GM10266 (cell line): ENCODE measurements around the gene SUGP2.

Experiments
- DNase-seq: peaks from one replicate; pipeline ENCODE4 v3.0.0; 2012; ENCODE audit errors: extremely low spot score
- CTCF ChIP-seq: IDR thresholded peaks from 2 replicates; pipeline ENCODE4 v1.5.1; 2012; ENCODE audit warnings: mild to moderate bottlenecking, low read depth; ENCODE audit not compliant: control insufficient read depth, insufficient read depth; ENCODE audit errors: missing control alignments

Gene SUGP2

GRCh38 chr19:18996796-18997394 is 36.4 kb downstream of the SUGP2 start:
- no peak for DNase-seq
- no peak for TF ChIP-seq CTCF

GRCh38 chr19:18996351-18996750 is 37.0 kb downstream of the SUGP2 start:
- no peak for DNase-seq
- no peak for TF ChIP-seq CTCF

- DNase-seq, result peak; percentile 44
These were observed 37.5 kb downstream of the SUGP2 start for GRCh38 chr19:18995804-18996241.

GRCh38 chr19:18993115-18993514 is 40.2 kb downstream of the SUGP2 start:
- DNase-seq, result no peak
- TF ChIP-seq CTCF, result no peak

More at GRCh38 chr19:18995804-18996241, 37.5 kb downstream of the SUGP2 start:
- peak; percentile 9 for TF ChIP-seq CTCF

GRCh38 chr19:18992696-18993095 is 40.6 kb downstream of the SUGP2 start:
- DNase-seq, result no peak
- no peak for TF ChIP-seq CTCF

GRCh38 chr19:18991468-18991867 is 41.8 kb downstream of the SUGP2 start:
- DNase-seq, result no peak
- TF ChIP-seq CTCF, result no peak

GRCh38 chr19:18991006-18991405 is 42.3 kb downstream of the SUGP2 start:
- TF ChIP-seq CTCF, result no peak
- DNase-seq, result no peak
